Activated naive CD8-positive, alpha-beta T cell treated with anti-CD3 and anti-CD28 coated beads, Interleukin-2, amount 50 U/mL, for 24 hours (primary cell): ENCODE measurements around the gene PCDHB1.

Experiments used
- ATAC-seq: fragments of 150-1000 bp; cut with Tn5 transposase; one replicate; pipeline ENCODE4 v1.10.0; 2021
- DNase-seq: peaks from one replicate; pipeline ENCODE4 v3.0.0; 2021
- H3K27ac Mint-ChIP-seq: one replicate; pipeline ENCODE4 v1.8.0; 2021; ENCODE audit warnings: mild to moderate bottlenecking, mixed read lengths
- H3K27me3 Mint-ChIP-seq: one replicate; pipeline ENCODE4 v1.8.0; 2021; ENCODE audit warnings: mixed read lengths
- H3K36me3 Mint-ChIP-seq: one replicate; pipeline ENCODE4 v1.8.0; 2021; ENCODE audit warnings: low read depth, mixed read lengths
- H3K4me1 Mint-ChIP-seq: one replicate; pipeline ENCODE4 v1.8.0; 2021; ENCODE audit warnings: mixed read lengths
- H3K4me3 Mint-ChIP-seq: one replicate; pipeline ENCODE4 v1.8.0; 2021; ENCODE audit warnings: mild to moderate bottlenecking, moderate library complexity, mixed read lengths
- H3K9me3 Mint-ChIP-seq: one replicate; pipeline ENCODE4 v1.8.0; 2021; ENCODE audit warnings: mixed read lengths

Gene PCDHB1

GRCh38 chr5:141050622-141051520 is at the start of gene PCDHB1:
TSS of gene PCDHB1 (plus strand) at chr5:141051374. CDS start at chr5:141051471, 97 bp downstream.
- peak within 1 kb of the TSS; percentile 34 for H3K4me3 Mint-ChIP-seq
- peaks cover 31% of the 10 kb centered on the region for H3K27me3 Mint-ChIP-seq
- no peak within 1 kb of the TSS for H3K27ac Mint-ChIP-seq
- no peaks in the 10 kb centered on the region for H3K36me3 Mint-ChIP-seq
- DNase-seq = no peak
- H3K4me1 Mint-ChIP-seq = peaks cover 2% of the 10 kb centered on the region
- ATAC-seq = no peak
- peaks cover 24% of the 10 kb centered on the region for H3K9me3 Mint-ChIP-seq

GRCh38 chr5:141001446-141001843 is 49.7 kb upstream of the PCDHB1 start:
- ATAC-seq (no peak), DNase-seq (no peak)
- Mint-ChIP-seq H3K9me3 (no peaks in the 10 kb centered on the region), H3K4me3 (peak overlapping the region; percentile 35), H3K4me1 (peaks cover 4% of the 10 kb centered on the region), H3K36me3 (no peaks in the 10 kb centered on the region), H3K27ac (no peak overlapping the region), H3K27me3 (peaks cover 26% of the 10 kb centered on the region)

GRCh38 chr5:141001844-141002604 is 49.1 kb upstream of the PCDHB1 start:
- ATAC-seq (no peak), DNase-seq (no peak)
- Mint-ChIP-seq H3K27me3 (peaks cover 30% of the 10 kb centered on the region), H3K27ac (no peak overlapping the region), H3K4me1 (peaks cover 4% of the 10 kb centered on the region), H3K9me3 (no peaks in the 10 kb centered on the region), H3K4me3 (peak overlapping the region; percentile 35), H3K36me3 (no peaks in the 10 kb centered on the region)

GRCh38 chr5:141002605-141002965 is 48.6 kb upstream of the PCDHB1 start:
- DNase-seq (no peak), ATAC-seq (no peak)
- peaks cover 30% of the 10 kb centered on the region for H3K27me3 Mint-ChIP-seq
- no peak overlapping the region for H3K27ac Mint-ChIP-seq
- no peak overlapping the region for H3K4me3 Mint-ChIP-seq
- H3K36me3 Mint-ChIP-seq = no peaks in the 10 kb centered on the region
- peaks cover 4% of the 10 kb centered on the region for H3K4me1 Mint-ChIP-seq
- no peaks in the 10 kb centered on the region for H3K9me3 Mint-ChIP-seq

DNA sequence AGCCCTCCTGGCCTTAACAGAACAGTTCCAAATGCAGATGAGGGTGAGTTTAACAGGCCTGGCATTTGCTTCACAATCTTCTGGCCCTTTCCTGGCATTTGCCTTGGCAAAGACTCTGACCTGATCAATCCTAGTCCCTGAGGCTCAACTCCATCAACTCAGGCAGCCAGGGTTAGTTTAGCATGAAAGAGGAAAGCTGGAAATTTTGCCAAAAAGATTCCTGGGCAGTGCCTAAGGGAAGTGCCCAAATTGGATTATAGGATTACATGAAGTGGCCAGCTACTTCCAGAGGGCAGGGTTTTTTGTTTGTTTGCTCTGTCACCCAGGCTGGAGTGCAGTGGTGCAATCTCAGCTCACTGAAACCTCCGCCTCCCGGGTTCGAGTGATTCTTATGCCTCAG is 48.1 kb upstream of the PCDHB1 start:
- no peak for ATAC-seq
- H3K4me3 Mint-ChIP-seq = no peak overlapping the region
- H3K4me1 Mint-ChIP-seq = peaks cover 4% of the 10 kb centered on the region
- H3K9me3 Mint-ChIP-seq = no peaks in the 10 kb centered on the region
- no peak overlapping the region for H3K27ac Mint-ChIP-seq
- H3K36me3 Mint-ChIP-seq = no peaks in the 10 kb centered on the region
- H3K27me3 Mint-ChIP-seq = peaks cover 30% of the 10 kb centered on the region
- no peak for DNase-seq

- H3K4me3 Mint-ChIP-seq = no peak overlapping the region
- H3K27ac Mint-ChIP-seq = no peak overlapping the region
- no peaks in the 10 kb centered on the region for H3K9me3 Mint-ChIP-seq
- H3K36me3 Mint-ChIP-seq = no peaks in the 10 kb centered on the region
- DNase-seq (no peak), ATAC-seq (no peak)
- H3K4me1 Mint-ChIP-seq = peaks cover 4% of the 10 kb centered on the region
- peaks cover 30% of the 10 kb centered on the region for H3K27me3 Mint-ChIP-seq
Measured at GRCh38 chr5:141003791-141004611, 47.2 kb upstream of the PCDHB1 start.

- H3K4me3 Mint-ChIP-seq = no peak overlapping the region
- no peaks in the 10 kb centered on the region for H3K4me1 Mint-ChIP-seq
- peaks cover 16% of the 10 kb centered on the region for H3K27me3 Mint-ChIP-seq
- no peaks in the 10 kb centered on the region for H3K36me3 Mint-ChIP-seq
- no peak for ATAC-seq
- no peak overlapping the region for H3K27ac Mint-ChIP-seq
- H3K9me3 Mint-ChIP-seq = peaks cover 8% of the 10 kb centered on the region
- DNase-seq = no peak
Measured at GRCh38 chr5:141007791-141008190, 43.4 kb upstream of the PCDHB1 start.

DNA sequence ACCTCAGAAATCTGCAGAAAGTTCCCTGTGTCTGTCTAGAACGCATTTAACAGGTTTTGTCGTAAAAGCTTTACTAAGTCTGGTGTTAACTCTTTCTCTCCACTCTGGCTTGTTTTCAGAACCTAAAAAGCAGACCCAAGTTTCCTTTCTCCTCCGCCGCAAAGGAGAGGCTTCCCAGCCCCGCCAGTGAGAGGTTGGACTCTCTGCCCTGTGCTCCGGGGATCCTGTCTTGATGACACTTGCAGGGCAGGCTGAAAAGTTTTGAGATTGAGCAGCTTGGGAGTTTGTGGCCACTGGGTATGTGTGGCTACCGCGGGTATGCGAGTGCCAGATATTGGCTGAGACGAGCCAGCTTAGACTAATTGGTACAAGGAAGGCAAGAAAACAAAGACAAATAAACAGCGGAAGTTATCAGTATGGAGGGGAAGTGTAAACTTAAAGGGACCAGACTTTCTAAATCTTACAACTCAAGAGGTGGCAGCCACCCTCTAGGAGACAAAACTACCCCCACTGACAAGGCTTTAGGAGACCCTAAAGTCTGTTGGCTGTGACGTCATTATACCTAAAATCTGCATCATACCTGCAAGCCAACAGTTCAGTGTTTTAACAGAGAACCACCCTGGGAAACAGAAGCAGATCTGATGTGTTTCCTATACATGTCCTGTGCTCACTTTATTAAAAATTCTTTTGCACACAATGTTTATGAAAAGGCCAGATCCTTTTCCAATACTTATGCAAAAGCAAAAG is 41.0 kb upstream of the PCDHB1 start:
- peaks cover 8% of the 10 kb centered on the region for H3K9me3 Mint-ChIP-seq
- ATAC-seq (no peak), DNase-seq (no peak)
- H3K27ac Mint-ChIP-seq = no peak overlapping the region
- H3K4me3 Mint-ChIP-seq = no peak overlapping the region
- no peaks in the 10 kb centered on the region for H3K4me1 Mint-ChIP-seq
- peaks cover 14% of the 10 kb centered on the region for H3K27me3 Mint-ChIP-seq
- H3K36me3 Mint-ChIP-seq = no peaks in the 10 kb centered on the region

DNA sequence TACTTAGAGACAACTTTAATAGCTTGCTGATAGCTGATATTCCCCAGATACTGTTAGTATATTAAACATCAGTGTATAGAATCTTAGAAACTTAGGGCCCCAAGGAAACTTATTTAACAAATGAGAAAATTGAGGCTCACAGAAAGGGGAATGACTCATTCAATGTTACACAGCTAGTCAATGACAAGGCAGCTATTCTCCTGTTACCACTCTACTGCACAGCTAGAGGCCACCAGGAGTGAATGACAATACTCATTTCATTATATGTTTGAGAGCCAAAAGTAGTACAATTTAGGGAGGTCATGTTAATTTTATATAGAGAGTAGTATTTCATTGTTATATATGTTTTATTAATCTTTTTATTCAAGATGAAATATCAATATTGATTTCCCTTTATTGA is 33.2 kb upstream of the PCDHB1 start:
- ATAC-seq (no peak), DNase-seq (no peak)
- Mint-ChIP-seq H3K9me3 (no peaks in the 10 kb centered on the region), H3K4me1 (no peaks in the 10 kb centered on the region), H3K4me3 (no peak overlapping the region), H3K36me3 (no peaks in the 10 kb centered on the region), H3K27ac (no peak overlapping the region), H3K27me3 (peaks cover 2% of the 10 kb centered on the region)

DNA sequence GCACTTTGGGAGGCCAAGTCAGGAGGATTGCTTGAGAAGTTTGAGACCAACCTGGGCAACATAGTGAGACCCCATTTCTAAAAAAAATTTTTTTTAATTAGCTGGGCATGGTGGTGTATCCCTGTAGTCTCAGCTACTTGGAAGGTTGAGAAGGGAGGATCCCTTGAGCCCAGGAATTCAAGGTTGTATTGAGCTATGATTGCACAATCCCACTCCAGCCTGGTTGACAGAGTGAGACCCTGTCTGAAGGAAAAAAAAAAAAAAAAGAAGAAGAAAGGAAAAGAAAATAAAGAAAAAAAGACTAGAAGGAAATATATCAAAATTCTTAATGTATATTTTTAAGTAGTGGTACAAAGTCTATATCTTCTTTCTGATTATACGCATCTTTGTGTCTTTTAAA is 28.8 kb upstream of the PCDHB1 start:
- DNase-seq (no peak), ATAC-seq (no peak)
- no peak overlapping the region for H3K27ac Mint-ChIP-seq
- peaks cover 8% of the 10 kb centered on the region for H3K9me3 Mint-ChIP-seq
- H3K36me3 Mint-ChIP-seq = no peaks in the 10 kb centered on the region
- no peaks in the 10 kb centered on the region for H3K4me1 Mint-ChIP-seq
- no peak overlapping the region for H3K4me3 Mint-ChIP-seq
- H3K27me3 Mint-ChIP-seq = no peaks in the 10 kb centered on the region

GRCh38 chr5:141031006-141031405 is 20.2 kb upstream of the PCDHB1 start:
- ATAC-seq = no peak
- Mint-ChIP-seq H3K4me1 (no peaks in the 10 kb centered on the region), H3K27me3 (no peaks in the 10 kb centered on the region), H3K36me3 (no peaks in the 10 kb centered on the region), H3K4me3 (no peak overlapping the region), H3K9me3 (no peaks in the 10 kb centered on the region), H3K27ac (no peak overlapping the region)
- no peak for DNase-seq

- Mint-ChIP-seq H3K9me3 (no peaks in the 10 kb centered on the region), H3K36me3 (no peaks in the 10 kb centered on the region), H3K4me3 (no peak overlapping the region), H3K27ac (no peak overlapping the region), H3K27me3 (no peaks in the 10 kb centered on the region), H3K4me1 (no peaks in the 10 kb centered on the region)
- ATAC-seq = no peak
- no peak for DNase-seq
Measured at GRCh38 chr5:141032626-141033025, 18.5 kb upstream of the PCDHB1 start.

DNA sequence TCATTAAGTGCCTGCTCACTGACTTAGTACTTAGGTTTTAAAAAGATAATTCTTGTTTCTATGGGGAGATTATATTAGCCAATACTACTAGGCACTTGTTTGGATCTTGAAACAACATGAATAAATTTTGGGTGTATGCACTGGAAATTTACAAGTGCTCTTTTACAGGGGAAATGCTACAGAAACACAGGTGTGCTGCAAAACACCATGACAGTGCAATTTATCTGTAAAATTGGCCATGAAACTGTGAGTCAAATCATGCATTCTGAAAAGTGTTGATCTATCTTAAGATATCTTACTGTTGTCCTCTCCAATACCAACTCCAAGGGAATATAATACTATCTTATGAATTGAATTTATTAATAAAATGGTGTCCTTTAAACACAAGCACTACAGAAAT is 12.1 kb upstream of the PCDHB1 start:
- Mint-ChIP-seq H3K36me3 (no peaks in the 10 kb centered on the region), H3K27me3 (peaks cover 2% of the 10 kb centered on the region), H3K27ac (no peak overlapping the region), H3K9me3 (peaks cover 6% of the 10 kb centered on the region), H3K4me3 (no peak overlapping the region), H3K4me1 (no peaks in the 10 kb centered on the region)
- no peak for ATAC-seq
- DNase-seq = no peak

DNA sequence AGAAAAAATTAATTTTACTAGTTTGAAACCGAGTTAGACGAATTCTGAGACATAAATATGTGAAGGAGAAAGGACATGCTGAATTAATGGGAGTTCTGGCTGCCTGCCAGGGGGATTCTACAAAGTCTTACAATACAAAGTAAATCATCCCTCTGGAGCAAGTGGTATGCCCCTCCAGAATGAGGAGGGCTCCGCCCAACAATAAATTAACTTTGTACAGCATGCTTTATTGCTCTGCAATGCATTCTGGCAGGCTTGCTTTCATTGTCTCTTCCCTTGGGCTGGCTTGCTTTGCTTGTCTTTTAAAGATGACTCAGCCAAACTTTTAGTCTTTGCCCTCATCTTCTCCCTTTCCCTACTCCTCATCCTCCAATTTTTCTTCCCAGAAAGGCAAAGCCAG is 11.7 kb upstream of the PCDHB1 start:
- Mint-ChIP-seq H3K36me3 (no peaks in the 10 kb centered on the region), H3K27ac (no peak overlapping the region), H3K4me3 (no peak overlapping the region), H3K4me1 (no peaks in the 10 kb centered on the region), H3K27me3 (peaks cover 5% of the 10 kb centered on the region), H3K9me3 (peaks cover 6% of the 10 kb centered on the region)
- DNase-seq (no peak), ATAC-seq (no peak)
